Measurements from ENCODE around the gene MAD2L1BP. TPM values are rescaled to one million over a fixed set of nuclear protein-coding genes. Genes with fewer than 3 reads are reported as not detected.

Gene MAD2L1BP, protein sequence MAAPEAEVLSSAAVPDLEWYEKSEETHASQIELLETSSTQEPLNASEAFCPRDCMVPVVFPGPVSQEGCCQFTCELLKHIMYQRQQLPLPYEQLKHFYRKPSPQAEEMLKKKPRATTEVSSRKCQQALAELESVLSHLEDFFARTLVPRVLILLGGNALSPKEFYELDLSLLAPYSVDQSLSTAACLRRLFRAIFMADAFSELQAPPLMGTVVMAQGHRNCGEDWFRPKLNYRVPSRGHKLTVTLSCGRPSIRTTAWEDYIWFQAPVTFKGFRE
- total RNA-seq = 15.6 and 19.7 TPM in 2 replicates

DNA sequence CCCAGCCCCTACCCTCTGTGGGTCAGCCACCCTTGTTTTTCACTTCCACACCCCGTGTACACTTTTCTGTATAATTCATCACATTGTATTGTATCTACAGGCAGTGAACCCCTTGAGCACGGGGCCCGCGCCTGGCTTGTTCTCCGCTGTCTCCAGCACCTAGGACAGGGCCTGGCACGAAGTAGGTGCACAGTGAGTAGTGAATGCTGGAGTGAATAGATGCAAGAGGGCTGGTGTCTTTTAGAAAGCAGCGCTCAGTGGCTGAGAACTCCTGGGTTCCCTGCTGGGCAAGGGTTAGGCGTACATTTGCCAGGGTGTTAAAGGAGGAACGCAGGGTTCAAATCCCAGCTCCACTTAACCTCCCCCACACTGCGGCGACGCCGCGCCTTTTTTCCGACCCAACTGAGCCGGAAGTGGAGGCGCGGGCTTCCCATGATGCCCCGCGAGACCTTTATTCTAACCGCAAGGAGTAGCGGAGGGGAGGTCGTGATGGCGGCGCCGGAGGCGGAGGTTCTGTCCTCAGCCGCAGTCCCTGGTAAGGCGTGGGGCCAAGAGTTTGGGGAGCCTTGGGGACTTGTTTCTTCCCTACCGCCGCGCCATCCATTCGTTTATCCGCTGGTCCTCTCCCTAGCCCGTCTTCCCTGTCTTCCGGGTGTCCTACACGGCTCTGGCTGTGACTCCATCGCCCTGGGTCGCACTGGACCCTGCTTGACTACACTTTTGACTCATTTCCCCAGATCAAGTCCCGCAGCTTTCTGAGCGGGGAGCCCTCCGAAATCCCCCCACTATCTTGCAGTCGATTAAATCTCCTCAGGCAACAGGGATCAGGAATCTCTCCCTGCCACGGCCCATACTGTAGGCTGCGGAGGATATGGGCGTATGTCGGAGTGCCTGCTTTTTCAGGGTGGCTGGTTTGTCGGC lies at the start of gene MAD2L1BP:
MAD2L1BP (plus strand) TSS at position 454 of the 921 bp plus-strand sequence; CDS start at position 490, 36 bp downstream.

DNA sequence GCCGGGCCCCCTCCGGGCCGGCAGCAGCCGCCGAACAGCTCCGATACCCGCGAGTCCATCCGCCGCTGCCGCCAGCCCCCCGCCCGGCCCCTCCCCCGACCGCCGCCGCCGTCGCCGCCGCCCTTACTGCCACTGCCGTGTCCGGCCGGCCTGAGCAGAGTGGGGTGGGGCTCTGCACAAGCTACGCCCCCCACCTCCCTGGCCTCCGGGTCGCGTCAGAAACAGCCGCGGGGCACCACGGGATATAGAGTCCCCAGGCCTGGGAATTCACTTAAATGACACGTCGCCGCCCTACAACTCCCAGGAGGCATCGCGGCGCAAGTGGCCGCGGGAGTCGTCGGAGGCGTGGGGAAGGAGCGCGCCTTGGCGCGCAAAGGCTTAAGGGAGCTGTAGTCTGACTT lies 6.5 kb upstream of the MAD2L1BP start, which contains the start of gene GTPBP2:
GTPBP2 (minus strand) TSS at position 161 of the 401 bp plus-strand sequence; CDS start at position 59, 102 bp downstream.

DNA sequence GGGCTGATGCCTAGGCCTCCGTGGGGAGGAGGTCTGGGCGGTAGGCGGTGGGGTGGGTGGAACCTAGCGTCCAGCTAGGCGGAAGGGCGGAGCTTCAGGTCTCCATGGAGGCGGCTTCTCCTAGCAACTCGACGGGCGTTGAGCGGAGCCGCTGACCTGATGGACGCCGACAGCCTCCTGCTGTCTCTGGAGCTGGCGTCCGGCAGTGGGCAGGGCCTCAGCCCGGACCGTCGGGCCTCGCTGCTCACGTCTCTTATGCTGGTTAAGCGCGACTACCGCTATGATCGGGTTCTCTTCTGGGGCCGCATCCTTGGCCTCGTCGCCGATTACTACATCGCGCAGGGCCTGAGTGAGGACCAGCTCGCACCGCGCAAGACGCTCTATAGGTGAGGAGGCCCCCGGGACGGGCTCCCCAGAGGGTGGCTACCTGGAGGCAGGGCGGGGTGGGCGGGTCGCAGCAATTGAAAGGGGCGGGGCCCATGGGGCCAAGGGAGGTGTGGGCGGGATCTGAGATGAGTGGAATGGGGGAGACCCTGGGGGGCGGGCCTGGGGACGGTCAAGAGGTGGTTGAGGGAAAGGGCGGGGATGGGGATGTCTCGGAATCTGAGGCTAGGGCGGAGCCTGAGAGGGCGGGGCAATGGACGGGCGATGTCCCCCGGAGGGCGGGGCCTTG lies 9.4 kb downstream of the MAD2L1BP start, which contains the start of gene RSPH9:
RSPH9 (plus strand) TSS at position 97 of the 673 bp plus-strand sequence; CDS start at position 160, 63 bp downstream.

DNA sequence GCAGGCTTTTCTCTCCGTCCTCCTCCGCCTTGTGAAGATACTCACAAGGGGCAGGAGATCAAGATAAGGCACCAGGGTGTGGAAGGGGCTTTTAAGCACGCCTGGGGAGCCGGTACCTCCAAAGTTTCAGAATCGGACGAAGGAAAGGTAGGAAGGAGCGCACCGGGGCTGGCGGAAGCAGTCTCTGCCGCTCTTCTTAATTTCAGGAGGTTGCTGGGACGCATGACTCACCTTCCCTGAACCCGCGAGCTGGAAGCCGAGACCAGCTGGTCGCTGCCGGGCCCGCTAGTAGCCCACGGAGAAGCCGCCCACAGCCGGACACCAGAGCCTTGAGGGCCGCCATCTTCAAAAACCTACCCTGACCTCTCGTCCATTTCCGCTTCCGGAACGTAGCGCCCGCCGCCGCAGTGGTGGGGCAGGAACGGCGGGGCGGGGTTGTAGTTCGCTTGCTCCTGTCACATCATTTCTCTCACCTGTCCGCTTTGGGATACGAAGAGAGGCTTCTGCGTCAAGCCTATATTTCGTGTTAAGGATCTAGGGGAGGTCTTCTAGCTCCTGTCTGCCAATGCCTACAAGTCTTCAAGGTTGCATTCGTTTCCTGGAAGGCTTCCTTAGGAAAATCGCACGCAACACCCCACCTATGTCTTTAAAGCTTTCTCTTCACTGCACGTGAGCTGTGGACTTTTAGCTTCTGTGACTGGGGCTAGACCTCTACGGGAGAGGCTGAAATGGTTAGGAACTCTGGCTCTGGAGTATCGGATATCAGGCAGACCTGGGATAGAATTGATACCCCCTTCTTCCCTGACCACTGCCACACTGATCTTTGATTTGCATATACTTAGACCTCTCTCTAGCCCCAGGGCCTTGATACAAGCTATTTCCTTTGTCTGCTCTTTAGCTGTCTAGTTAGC lies 52.1 kb downstream of the MAD2L1BP start, which contains the start of gene MRPS18A:
MRPS18A (minus strand) TSS at position 355 of the 911 bp plus-strand sequence; CDS start at position 343, 12 bp downstream.

Other genes with a start within 250 kb of the MAD2L1BP start
- 15.6 and 16.7 TPM in 2 replicates for gene ABCC10, start 208.3 kb upstream of the MAD2L1BP start, total RNA-seq
- 0.26 and 0.63 TPM in 2 replicates for gene DLK2, start 180.3 kb upstream of the MAD2L1BP start, total RNA-seq
- 8.0 TPM in 2 replicates for gene TJAP1, start 158.3 kb upstream of the MAD2L1BP start, total RNA-seq
- 0.47 and 0.60 TPM in 2 replicates for gene LRRC73, start 125.5 kb upstream of the MAD2L1BP start, total RNA-seq
- 137 and 172 TPM in 2 replicates for gene YIPF3, start 118.9 kb upstream of the MAD2L1BP start, total RNA-seq
- 21.0 and 22.8 TPM in 2 replicates for gene POLR1C, start 118.8 kb upstream of the MAD2L1BP start, total RNA-seq
- gene XPO5, start 59.8 kb upstream of the MAD2L1BP start, total RNA-seq = 11.3 and 13.6 TPM in 2 replicates
- gene POLH, start 59.7 kb upstream of the MAD2L1BP start, total RNA-seq = 19.1 and 23.3 TPM in 2 replicates
- 38.6 and 55.8 TPM in 2 replicates for gene GTPBP2, start 6.6 kb upstream of the MAD2L1BP start, total RNA-seq
- 0.95 and 1.7 TPM in 2 replicates for gene RSPH9, start 9.2 kb downstream of the MAD2L1BP start, total RNA-seq
- gene MRPS18A, start 52.0 kb downstream of the MAD2L1BP start, total RNA-seq = 36.1 and 37.5 TPM in 2 replicates
- 41.8 and 164 TPM in 2 replicates for gene VEGFA, start 134.4 kb downstream of the MAD2L1BP start, total RNA-seq

All from bronchial smooth muscle cell (primary cell).